GM12873 (cell line): ENCODE results near the gene TNS1.

Experiments
- TF ChIP-seq, protein P1 (sequence below): IDR thresholded peaks from 2 replicates; pipeline ENCODE4 v1.5.1; 2012; ENCODE audit warnings: low read depth, mild to moderate bottlenecking, moderate library complexity, low read length, control low read depth; ENCODE audit not compliant: insufficient read depth; ENCODE audit errors: missing control alignments

TNS1 gene

DNA sequence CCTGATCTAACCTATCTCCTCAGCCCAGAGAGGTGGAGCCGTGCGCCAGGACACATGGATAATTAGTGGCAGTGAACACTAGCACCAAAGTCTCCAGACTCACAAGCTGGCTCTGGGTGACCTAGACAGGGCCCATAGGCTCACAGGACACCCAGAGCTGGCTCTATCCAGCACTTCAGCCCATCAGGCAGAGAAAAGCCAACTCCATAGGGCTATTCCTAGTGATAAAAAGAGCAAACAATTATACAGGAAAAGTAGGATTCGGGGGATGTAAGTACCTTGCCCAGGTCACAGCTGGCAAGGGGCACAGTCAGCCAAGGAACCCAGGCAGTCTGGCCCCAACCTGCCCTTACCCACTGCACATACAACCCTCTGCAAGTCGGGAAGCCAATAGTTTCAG lies 178.6 kb downstream of the TNS1 start:
- TF ChIP-seq, protein P1, sequence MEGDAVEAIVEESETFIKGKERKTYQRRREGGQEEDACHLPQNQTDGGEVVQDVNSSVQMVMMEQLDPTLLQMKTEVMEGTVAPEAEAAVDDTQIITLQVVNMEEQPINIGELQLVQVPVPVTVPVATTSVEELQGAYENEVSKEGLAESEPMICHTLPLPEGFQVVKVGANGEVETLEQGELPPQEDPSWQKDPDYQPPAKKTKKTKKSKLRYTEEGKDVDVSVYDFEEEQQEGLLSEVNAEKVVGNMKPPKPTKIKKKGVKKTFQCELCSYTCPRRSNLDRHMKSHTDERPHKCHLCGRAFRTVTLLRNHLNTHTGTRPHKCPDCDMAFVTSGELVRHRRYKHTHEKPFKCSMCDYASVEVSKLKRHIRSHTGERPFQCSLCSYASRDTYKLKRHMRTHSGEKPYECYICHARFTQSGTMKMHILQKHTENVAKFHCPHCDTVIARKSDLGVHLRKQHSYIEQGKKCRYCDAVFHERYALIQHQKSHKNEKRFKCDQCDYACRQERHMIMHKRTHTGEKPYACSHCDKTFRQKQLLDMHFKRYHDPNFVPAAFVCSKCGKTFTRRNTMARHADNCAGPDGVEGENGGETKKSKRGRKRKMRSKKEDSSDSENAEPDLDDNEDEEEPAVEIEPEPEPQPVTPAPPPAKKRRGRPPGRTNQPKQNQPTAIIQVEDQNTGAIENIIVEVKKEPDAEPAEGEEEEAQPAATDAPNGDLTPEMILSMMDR: no peak

DNA sequence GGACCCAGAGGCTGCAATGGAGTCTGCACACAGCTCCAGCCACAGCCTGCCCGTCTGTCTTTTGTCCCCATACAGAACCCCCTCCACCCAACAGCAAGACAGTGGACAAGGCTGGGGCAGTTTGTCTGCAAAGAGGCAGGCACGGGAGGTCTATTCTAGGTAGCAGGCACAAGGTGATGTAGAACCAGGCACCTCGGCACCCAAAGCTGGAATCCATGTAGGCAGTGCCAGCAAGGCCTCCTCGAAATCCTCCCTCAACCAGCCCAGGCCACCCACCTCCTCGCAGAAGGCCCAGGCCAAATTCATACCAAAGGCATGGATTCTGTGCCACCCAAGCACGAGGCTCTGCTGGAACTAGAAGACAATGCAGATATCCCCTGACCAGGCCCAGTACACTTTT lies 179.2 kb downstream of the TNS1 start:
- TF ChIP-seq, protein P1: no peak

DNA sequence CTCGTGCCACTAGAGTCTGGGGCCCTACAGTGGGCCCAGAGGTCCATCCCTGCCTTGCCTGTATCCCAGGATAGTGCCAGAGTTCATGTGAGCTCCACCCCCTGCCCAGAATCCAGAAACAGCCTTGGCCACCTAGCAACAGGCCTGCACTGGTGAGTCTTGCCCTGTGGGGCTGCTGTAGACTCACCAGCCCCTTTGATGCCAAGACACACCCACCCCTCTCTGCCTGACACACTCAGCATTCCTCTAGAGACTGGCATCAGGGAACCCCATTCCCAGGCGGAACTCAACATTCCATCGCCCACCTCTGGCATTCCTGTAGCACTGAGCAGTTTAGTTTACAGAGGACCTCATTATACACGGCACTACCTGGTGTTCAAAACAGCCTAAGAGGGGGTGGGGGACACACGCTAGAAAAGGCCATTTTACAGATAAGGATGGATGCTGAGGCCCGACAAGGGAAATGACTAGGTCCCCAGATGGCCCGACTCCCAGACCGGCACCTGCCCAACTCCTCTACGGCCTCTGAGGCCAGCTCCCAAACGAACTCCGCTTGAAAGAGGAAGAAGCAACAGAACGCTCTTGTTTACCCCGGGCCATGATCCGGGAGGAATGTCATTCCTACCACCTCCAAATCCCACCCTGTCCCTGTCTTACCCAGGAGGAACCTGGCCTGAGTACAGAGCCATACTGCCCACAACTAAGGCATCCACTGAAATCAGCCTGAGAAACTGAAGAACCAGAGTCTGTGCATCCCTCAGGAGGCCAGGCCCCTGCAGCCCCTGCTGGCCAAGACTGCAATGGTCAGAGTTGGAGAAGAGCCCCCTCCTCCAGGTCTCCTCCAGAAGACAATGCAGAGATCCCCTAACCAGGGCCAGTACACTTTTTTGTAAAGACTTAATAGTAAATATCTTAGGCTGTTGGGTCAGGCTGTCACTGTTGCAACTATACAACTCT lies 180.2 kb downstream of the TNS1 start:
- TF ChIP-seq, protein P1: no peak

DNA sequence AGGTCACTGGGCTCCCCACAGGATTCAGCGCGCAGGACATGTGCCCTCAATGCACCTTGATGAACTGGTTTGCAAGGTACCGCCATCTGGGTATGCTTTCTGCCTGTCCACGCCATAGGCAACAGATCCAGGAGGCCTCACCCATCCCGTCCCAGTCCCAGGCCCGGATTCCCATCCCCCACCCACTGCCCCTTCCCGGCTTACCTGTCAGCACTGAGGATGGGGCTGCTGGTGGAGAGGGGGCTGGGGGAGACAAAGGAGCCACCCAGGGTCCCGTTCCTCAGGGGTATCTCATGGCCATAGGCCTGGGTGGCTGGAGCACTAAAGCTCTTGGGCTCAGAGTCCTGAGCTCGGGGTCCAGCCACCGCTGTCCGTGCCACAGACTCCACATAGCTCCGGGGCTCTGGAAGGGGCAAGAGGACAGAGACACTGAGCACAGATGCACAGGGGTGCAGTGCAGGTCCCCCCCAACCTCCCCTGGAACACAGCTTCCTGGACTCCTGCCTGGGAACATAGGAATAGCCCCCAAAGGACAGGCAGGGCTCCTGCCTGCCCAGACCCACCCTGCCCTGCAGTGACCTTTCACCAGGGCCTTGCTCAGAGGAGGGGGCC lies 181.2 kb downstream of the TNS1 start:
- TF ChIP-seq, protein P1: no peak

DNA sequence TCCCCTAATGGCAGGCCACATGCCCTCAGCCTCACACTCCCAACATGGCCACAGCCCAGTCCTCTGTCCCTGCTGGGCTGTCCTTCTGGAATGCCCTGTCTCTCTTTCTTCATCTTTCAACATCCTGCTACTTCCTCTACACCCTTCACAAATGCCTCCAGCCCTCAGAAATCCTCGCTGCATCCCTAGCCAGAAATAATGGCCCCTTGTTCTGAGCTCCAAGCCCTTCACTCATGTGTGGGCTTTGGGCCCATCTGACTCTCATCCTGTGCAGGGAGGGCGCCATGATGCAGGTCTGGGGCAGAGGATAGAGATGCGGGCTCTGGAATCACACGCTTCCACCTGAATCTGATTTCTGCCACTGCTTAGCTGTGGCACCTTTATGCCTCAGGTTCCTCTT lies 181.9 kb downstream of the TNS1 start:
- TF ChIP-seq, protein P1: no peak

DNA sequence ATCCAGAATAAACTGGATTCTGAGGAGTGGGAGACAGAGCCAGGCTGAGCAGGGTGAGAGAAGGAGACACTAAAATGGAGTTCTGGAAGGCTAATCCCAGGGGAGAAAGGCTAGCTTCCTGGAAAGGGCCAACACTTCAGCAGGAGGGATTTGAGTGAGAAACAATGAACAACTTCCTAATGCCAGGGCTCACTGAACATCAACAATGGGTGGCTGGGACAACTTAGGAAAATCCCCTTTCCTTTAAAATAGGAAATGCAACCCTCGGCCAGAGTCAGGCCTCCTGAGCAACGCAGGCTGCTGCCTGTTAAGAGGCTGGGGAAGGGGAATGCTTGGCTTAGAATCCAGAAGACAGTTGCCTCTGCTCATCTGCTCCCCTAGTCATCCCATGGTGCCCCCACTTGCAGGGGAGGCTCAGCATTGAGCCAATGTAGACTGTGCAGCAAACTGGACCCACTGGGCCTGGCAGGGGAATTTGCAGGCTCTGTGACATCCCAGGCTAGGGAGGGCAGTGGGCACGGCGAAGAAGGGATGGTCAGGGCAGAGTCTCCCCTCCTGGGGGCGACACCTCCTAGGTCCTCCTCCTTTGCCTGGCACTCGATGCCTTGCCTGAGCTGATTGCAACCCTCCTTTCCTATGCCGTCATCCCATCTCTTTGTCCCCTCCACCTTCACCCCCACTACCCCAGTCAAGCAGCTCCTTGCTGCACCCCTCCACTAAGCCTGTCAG lies 182.5 kb downstream of the TNS1 start:
- TF ChIP-seq, protein P1: no peak
